ENCODE results near the gene BTBD16.

Gene BTBD16

DNA sequence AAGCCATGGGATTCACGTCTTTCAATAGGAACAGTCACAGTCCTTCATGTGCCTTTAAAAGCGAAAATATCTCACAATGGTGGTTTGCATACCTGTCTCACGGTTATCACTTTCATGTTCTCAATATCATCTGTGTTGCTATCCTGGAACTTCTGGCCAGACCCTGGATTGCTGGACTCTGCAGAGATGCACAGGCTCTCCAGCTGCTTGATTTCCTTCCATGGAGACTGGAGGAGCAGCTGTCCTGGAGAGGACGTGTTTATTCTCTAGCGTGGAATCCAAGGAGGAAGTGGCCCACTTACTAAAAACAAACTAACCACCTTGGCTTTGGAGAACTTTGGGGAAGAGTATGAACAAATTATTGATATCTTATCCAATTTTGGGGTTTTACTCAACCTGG, 16.5 kb downstream of the BTBD16 start:
- no peak overlapping the region for H3K4me3 ChIP-seq (ENCODE audit: low read depth, low read length)
- no peak overlapping the region for H3K27ac ChIP-seq (ENCODE audit: low read depth, low read length)
- H3K9me3 ChIP-seq (ENCODE audit: control insufficient read depth, insufficient read depth, low read depth, low read length) = no peaks in the 10 kb centered on the region
- H3K4me1 ChIP-seq (ENCODE audit: control insufficient read depth, insufficient read depth, low read length) = peaks cover 23% of the 10 kb centered on the region
- no peak overlapping the region for H3K9ac ChIP-seq (ENCODE audit: low read length)
- no peaks in the 10 kb centered on the region; the same call in 1 of the 2 replicates for H3K27me3 ChIP-seq (ENCODE audit: control insufficient read depth, insufficient read depth, low read length)
- no peaks in the 10 kb centered on the region for H3K36me3 ChIP-seq (ENCODE audit: control insufficient read depth, insufficient read depth, low read length)

DNA sequence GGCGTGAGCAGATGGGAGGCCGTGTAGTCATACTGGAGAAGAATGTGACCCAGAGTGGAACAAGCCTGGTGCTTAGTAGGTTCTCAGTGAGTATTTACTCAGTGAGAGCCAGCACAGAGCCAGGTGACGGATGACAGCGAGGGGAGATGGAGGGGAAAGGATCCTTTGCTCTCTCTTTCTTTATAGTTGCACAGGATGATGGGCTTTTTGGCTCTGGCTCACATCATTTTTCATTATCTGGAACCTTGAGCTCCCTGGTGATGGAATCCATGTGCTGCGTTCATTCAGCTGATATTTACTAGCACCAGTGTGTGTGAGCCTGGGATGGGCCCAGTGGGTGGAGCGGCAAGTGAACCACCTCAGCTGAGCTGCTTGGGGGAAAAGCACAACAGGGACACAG, 17.2 kb downstream of the BTBD16 start:
- Histone ChIP-seq H3K27ac (ENCODE audit: low read depth, low read length) (no peak overlapping the region), H3K4me1 (ENCODE audit: control insufficient read depth, insufficient read depth, low read length) (peaks cover 16% of the 10 kb centered on the region), H3K9me3 (ENCODE audit: control insufficient read depth, insufficient read depth, low read depth, low read length) (no peaks in the 10 kb centered on the region), H3K9ac (ENCODE audit: low read length) (no peak overlapping the region), H3K4me3 (ENCODE audit: low read depth, low read length) (no peak overlapping the region), H3K27me3 (ENCODE audit: control insufficient read depth, insufficient read depth, low read length) (no peaks in the 10 kb centered on the region; the same call in 1 of the 2 replicates), H3K36me3 (ENCODE audit: control insufficient read depth, insufficient read depth, low read length) (no peaks in the 10 kb centered on the region)

DNA sequence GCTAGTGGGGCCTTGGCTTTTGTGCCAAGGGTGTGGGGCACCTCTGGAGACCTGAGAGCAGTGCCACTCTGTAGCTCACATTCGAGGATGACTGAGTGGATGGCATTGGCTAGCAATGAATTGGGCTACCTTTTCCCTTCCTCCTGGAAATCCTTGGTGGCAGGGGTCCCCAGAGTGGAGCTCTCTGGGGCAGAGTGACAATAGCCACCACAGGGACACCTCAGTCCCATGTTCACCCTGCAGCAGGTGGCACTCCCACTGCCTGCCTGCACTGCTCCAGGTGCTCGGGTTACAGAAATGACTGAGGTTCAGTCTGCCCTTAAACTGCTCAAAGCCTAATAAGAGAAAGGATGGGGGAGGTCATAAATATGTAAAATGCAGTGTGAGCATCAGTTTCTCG, 17.8 kb downstream of the BTBD16 start:
- no peak overlapping the region for H3K27ac ChIP-seq (ENCODE audit: low read depth, low read length)
- no peaks in the 10 kb centered on the region for H3K9me3 ChIP-seq (ENCODE audit: control insufficient read depth, insufficient read depth, low read depth, low read length)
- H3K36me3 ChIP-seq (ENCODE audit: control insufficient read depth, insufficient read depth, low read length) = no peaks in the 10 kb centered on the region
- H3K4me1 ChIP-seq (ENCODE audit: control insufficient read depth, insufficient read depth, low read length) = peaks cover 21% of the 10 kb centered on the region
- H3K9ac ChIP-seq (ENCODE audit: low read length) = no peak overlapping the region
- H3K27me3 ChIP-seq (ENCODE audit: control insufficient read depth, insufficient read depth, low read length) = no peaks in the 10 kb centered on the region; the same call in 1 of the 2 replicates
- no peak overlapping the region for H3K4me3 ChIP-seq (ENCODE audit: low read depth, low read length)

DNA sequence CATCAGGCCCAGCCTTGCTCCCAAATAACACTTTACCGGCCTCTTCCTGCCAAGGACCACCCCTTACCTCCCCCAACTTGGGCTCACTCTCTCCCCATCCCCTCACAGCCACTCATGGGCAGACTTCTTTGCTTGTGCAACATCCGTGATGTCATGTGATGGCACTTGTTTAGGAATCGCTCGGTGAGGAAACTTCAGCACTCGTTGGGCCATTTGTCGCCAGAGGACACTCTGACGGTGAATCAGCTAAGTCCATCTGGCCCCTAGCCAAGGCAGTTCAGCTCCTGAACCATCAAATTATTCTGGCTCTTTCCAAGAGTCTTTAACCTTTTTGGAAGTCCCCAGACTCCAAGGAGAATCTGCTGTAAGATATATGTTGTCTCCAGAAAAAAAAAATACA, 19.2 kb downstream of the BTBD16 start:
- Histone ChIP-seq H3K4me3 (ENCODE audit: low read depth, low read length) (no peak overlapping the region), H3K9ac (ENCODE audit: low read length) (no peak overlapping the region), H3K27me3 (ENCODE audit: control insufficient read depth, insufficient read depth, low read length) (no peaks in the 10 kb centered on the region; the same call in 1 of the 2 replicates), H3K36me3 (ENCODE audit: control insufficient read depth, insufficient read depth, low read length) (no peaks in the 10 kb centered on the region), H3K4me1 (ENCODE audit: control insufficient read depth, insufficient read depth, low read length) (peaks cover 26% of the 10 kb centered on the region), H3K27ac (ENCODE audit: low read depth, low read length) (no peak overlapping the region), H3K9me3 (ENCODE audit: control insufficient read depth, insufficient read depth, low read depth, low read length) (no peaks in the 10 kb centered on the region)

GRCh38 chr10:122290833-122291532, 19.9 kb downstream of the BTBD16 start:
- Histone ChIP-seq H3K4me3 (ENCODE audit: low read depth, low read length) (no peak overlapping the region), H3K36me3 (ENCODE audit: control insufficient read depth, insufficient read depth, low read length) (no peaks in the 10 kb centered on the region), H3K27ac (ENCODE audit: low read depth, low read length) (no peak overlapping the region), H3K4me1 (ENCODE audit: control insufficient read depth, insufficient read depth, low read length) (peaks cover 26% of the 10 kb centered on the region), H3K9ac (ENCODE audit: low read length) (no peak overlapping the region), H3K9me3 (ENCODE audit: control insufficient read depth, insufficient read depth, low read depth, low read length) (no peaks in the 10 kb centered on the region), H3K27me3 (ENCODE audit: control insufficient read depth, insufficient read depth, low read length) (no peaks in the 10 kb centered on the region; the same call in 1 of the 2 replicates)

DNA sequence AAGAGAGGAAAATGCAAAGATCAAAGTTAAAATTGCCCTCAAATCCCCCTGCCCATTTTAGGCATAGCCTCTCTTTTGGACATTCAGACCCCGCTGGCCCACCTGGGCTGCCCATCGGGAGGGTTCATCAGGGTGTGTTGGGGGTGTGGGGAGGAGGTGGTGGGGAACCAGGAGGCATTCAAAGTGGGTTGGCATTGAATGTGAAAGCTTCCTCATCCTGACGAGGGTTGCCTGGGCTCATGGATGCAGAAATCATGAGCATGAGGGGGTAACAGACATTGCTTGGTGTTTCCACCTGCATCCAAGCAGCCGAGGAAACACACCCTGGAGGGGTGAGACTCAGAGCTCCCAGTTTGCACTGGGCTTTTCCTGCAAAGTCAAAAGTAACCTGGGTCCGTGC, 20.6 kb downstream of the BTBD16 start:
- Histone ChIP-seq H3K9me3 (ENCODE audit: control insufficient read depth, insufficient read depth, low read depth, low read length) (no peaks in the 10 kb centered on the region), H3K27ac (ENCODE audit: low read depth, low read length) (no peak overlapping the region), H3K27me3 (ENCODE audit: control insufficient read depth, insufficient read depth, low read length) (no peaks in the 10 kb centered on the region; the same call in 1 of the 2 replicates), H3K9ac (ENCODE audit: low read length) (no peak overlapping the region), H3K36me3 (ENCODE audit: control insufficient read depth, insufficient read depth, low read length) (no peaks in the 10 kb centered on the region), H3K4me3 (ENCODE audit: low read depth, low read length) (no peak overlapping the region), H3K4me1 (ENCODE audit: control insufficient read depth, insufficient read depth, low read length) (peaks cover 20% of the 10 kb centered on the region)

DNA sequence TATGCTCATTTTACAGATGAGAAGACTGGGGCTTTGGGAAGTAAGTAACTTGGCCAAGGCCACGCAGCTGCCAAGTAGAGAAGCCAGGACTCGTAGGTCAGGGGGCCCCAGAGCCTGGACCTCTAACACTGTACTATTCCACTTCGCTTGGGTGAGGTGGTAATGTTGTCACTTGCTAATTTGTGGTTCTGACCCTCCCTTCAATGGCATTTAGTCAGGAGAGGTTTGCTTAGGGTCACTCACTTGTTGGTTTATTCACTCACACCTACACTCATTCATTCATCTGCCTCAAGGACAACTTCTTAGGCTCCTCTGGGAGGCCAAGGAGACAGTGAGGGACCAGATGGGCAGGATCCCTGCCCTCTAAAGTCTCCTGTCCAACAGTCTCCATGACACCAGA, 21.3 kb downstream of the BTBD16 start:
- H3K36me3 ChIP-seq (ENCODE audit: control insufficient read depth, insufficient read depth, low read length) = no peaks in the 10 kb centered on the region
- H3K9ac ChIP-seq (ENCODE audit: low read length) = no peak overlapping the region
- no peaks in the 10 kb centered on the region; the same call in 1 of the 2 replicates for H3K27me3 ChIP-seq (ENCODE audit: control insufficient read depth, insufficient read depth, low read length)
- no peak overlapping the region for H3K27ac ChIP-seq (ENCODE audit: low read depth, low read length)
- no peaks in the 10 kb centered on the region for H3K9me3 ChIP-seq (ENCODE audit: control insufficient read depth, insufficient read depth, low read depth, low read length)
- H3K4me3 ChIP-seq (ENCODE audit: low read depth, low read length) = no peak overlapping the region
- H3K4me1 ChIP-seq (ENCODE audit: control insufficient read depth, insufficient read depth, low read length) = peaks cover 14% of the 10 kb centered on the region; the same call in 1 of the 2 replicates

GRCh38 chr10:122293156-122293960, 22.3 kb downstream of the BTBD16 start:
- Histone ChIP-seq H3K27ac (ENCODE audit: low read depth, low read length) (no peak overlapping the region), H3K4me1 (ENCODE audit: control insufficient read depth, insufficient read depth, low read length) (peaks cover 10% of the 10 kb centered on the region; the same call in 1 of the 2 replicates), H3K4me3 (ENCODE audit: low read depth, low read length) (no peak overlapping the region), H3K27me3 (ENCODE audit: control insufficient read depth, insufficient read depth, low read length) (no peaks in the 10 kb centered on the region), H3K9ac (ENCODE audit: low read length) (no peak overlapping the region), H3K9me3 (ENCODE audit: control insufficient read depth, insufficient read depth, low read depth, low read length) (no peaks in the 10 kb centered on the region), H3K36me3 (ENCODE audit: control insufficient read depth, insufficient read depth, low read length) (no peaks in the 10 kb centered on the region)

DNA sequence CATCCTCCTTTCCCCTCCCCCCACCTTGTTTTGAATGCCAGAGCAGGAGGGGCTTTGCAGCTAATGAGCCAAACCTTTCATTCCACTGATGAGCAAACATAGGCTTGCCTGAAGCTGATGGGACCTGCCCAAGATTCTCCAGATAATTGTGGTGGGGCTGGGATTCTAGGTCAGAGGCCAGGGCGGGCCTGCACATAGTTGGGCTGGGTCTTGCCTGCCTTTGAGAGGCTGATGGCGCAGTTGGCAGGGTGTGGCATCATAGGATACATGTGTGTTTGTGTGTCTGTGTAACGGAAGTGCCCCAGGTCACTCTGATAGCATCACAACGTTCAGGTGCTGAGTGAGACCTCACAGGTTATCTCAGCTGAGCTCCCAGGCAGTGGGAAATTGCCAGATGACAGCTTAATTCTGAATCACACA, 22.9 kb downstream of the BTBD16 start:
- H3K27ac ChIP-seq (ENCODE audit: low read depth, low read length) = no peak overlapping the region
- no peaks in the 10 kb centered on the region for H3K9me3 ChIP-seq (ENCODE audit: control insufficient read depth, insufficient read depth, low read depth, low read length)
- H3K36me3 ChIP-seq (ENCODE audit: control insufficient read depth, insufficient read depth, low read length) = no peaks in the 10 kb centered on the region
- no peak overlapping the region for H3K4me3 ChIP-seq (ENCODE audit: low read depth, low read length)
- H3K27me3 ChIP-seq (ENCODE audit: control insufficient read depth, insufficient read depth, low read length) = no peaks in the 10 kb centered on the region
- no peak overlapping the region for H3K9ac ChIP-seq (ENCODE audit: low read length)
- peaks cover 10% of the 10 kb centered on the region; the same call in 1 of the 2 replicates for H3K4me1 ChIP-seq (ENCODE audit: control insufficient read depth, insufficient read depth, low read length)

- no peaks in the 10 kb centered on the region for H3K9me3 ChIP-seq (ENCODE audit: control insufficient read depth, insufficient read depth, low read depth, low read length)
- no peaks in the 10 kb centered on the region for H3K36me3 ChIP-seq (ENCODE audit: control insufficient read depth, insufficient read depth, low read length)
- no peak overlapping the region for H3K9ac ChIP-seq (ENCODE audit: low read length)
- H3K4me3 ChIP-seq (ENCODE audit: low read depth, low read length) = no peak overlapping the region
- H3K27ac ChIP-seq (ENCODE audit: low read depth, low read length) = no peak overlapping the region
- no peaks in the 10 kb centered on the region for H3K27me3 ChIP-seq (ENCODE audit: control insufficient read depth, insufficient read depth, low read length)
- peaks cover 10% of the 10 kb centered on the region; the same call in 1 of the 2 replicates for H3K4me1 ChIP-seq (ENCODE audit: control insufficient read depth, insufficient read depth, low read length)
Observed at GRCh38 chr10:122294511-122295450, 23.7 kb downstream of the BTBD16 start.

Measured in HUES6 (cell line).